Daoy (cell line): ENCODE results near the gene PP2D1. TPM values are rescaled to one million over a fixed set of nuclear protein-coding genes. Genes with fewer than 3 reads are reported as not detected.
"Not testable (repeated sequence)": the region's sequence is repeated elsewhere in the genome, so short reads cannot be mapped to it uniquely, and the experiment has no call there.

ENCODE experiments used
- DNase-seq: peaks from one replicate; pipeline ENCODE4 v3.0.0-alpha.2; 2015; ENCODE audit warnings: low read depth
- total RNA-seq: library from RNA; depleted of rRNA; stranded (reverse); fragments of >200 nt; shearing (Covaris generic); gene quantifications from 2 replicates; pipeline ENCODE4 v1.2.3, GENCODE V29; 2014; rRNA removed

Gene PP2D1
- total RNA-seq = not detected in 2 replicates

- DNase-seq = no peak
Measured at GRCh38 chr3:20012164-20012563, at the start of gene PP2D1. Gene PP2D1, minus strand, starts transcription at chr3:20012264. Its CDS starts 192 bp downstream, at chr3:20012072.

- DNase-seq = no peak
Measured at GRCh38 chr3:20060974-20061685, 49.1 kb upstream of the PP2D1 start.

- no peak for DNase-seq
Measured at GRCh38 chr3:20059929-20060328, 47.9 kb upstream of the PP2D1 start.

GRCh38 chr3:20057612-20058180, 45.6 kb upstream of the PP2D1 start:
- no peak for DNase-seq

GRCh38 chr3:20056725-20057611, 44.9 kb upstream of the PP2D1 start:
- DNase-seq = peak; percentile 24

GRCh38 chr3:20055842-20056241, 43.8 kb upstream of the PP2D1 start:
- DNase-seq = no peak

GRCh38 chr3:20055020-20055775, 43.1 kb upstream of the PP2D1 start:
- no peak for DNase-seq

GRCh38 chr3:20054549-20054987, 42.5 kb upstream of the PP2D1 start:
- peak; percentile 90 for DNase-seq

- no peak for DNase-seq
Measured at GRCh38 chr3:20052851-20053250, 40.8 kb upstream of the PP2D1 start.

- DNase-seq = no peak
Measured at GRCh38 chr3:20051123-20051806, 39.2 kb upstream of the PP2D1 start.

- DNase-seq = no peak
Measured at GRCh38 chr3:20047976-20048883, 36.2 kb upstream of the PP2D1 start.

GRCh38 chr3:20047341-20047779, 35.3 kb upstream of the PP2D1 start:
- no peak for DNase-seq

GRCh38 chr3:20046556-20046955, 34.5 kb upstream of the PP2D1 start:
- DNase-seq = no peak

GRCh38 chr3:20045141-20045540, 33.1 kb upstream of the PP2D1 start:
- DNase-seq = not testable (repeated sequence)

- no peak for DNase-seq
Measured at GRCh38 chr3:20043825-20044224, 31.8 kb upstream of the PP2D1 start.

GRCh38 chr3:20043396-20043795, 31.3 kb upstream of the PP2D1 start:
- peak; percentile 53 for DNase-seq

GRCh38 chr3:20042331-20042730, 30.3 kb upstream of the PP2D1 start:
- no peak for DNase-seq

GRCh38 chr3:20041197-20041780, 29.2 kb upstream of the PP2D1 start:
- peak; percentile 76 for DNase-seq

GRCh38 chr3:20040548-20041196, 28.6 kb upstream of the PP2D1 start:
- DNase-seq = peak; percentile 78
